GM12872 (cell line): Measurements from ENCODE around the gene FBN3.

Experiments used
- CTCF ChIP-seq: IDR thresholded peaks from 3 replicates; pipeline ENCODE4 v1.5.1; 2011; ENCODE audit warnings: low read depth, mild to moderate bottlenecking, low read length, moderate library complexity; ENCODE audit not compliant: insufficient read depth

Gene FBN3

GRCh38 chr19:8180018-8180417 is 30.6 kb upstream of the FBN3 start:
- TF ChIP-seq CTCF = no peak

- TF ChIP-seq CTCF = no peak
Observed at GRCh38 chr19:8174706-8175105, 25.3 kb upstream of the FBN3 start.

GRCh38 chr19:8168537-8168936 is 19.1 kb upstream of the FBN3 start:
- no peak for TF ChIP-seq CTCF

GRCh38 chr19:8167985-8168384 is 18.6 kb upstream of the FBN3 start:
- no peak for TF ChIP-seq CTCF

- TF ChIP-seq CTCF = no peak
Observed at GRCh38 chr19:8163759-8164158, 14.4 kb upstream of the FBN3 start.

GRCh38 chr19:8161135-8161646 is 11.8 kb upstream of the FBN3 start:
- TF ChIP-seq CTCF = no peak

GRCh38 chr19:8158411-8159074 is 9.2 kb upstream of the FBN3 start:
- peak; percentile 73 for TF ChIP-seq CTCF
